LNCaP clone FGC (cell line): ENCODE data around the gene HYAL4.

Source experiments
- DNase-seq: peaks from one replicate; pipeline ENCODE4 v3.0.0-alpha.2; 2011; ENCODE audit warnings: low read depth
- H3K4me3 ChIP-seq: 2 replicates; pipeline ENCODE4 v1.5.1; 2011; ENCODE audit warnings: mild to moderate bottlenecking, low read depth, low read length, control low read depth
- TF ChIP-seq, protein P1 (sequence below): IDR thresholded peaks from 2 replicates; pipeline ENCODE4 v1.5.1; 2012; ENCODE audit warnings: mild to moderate bottlenecking; ENCODE audit not compliant: control insufficient read depth, insufficient read depth; ENCODE audit errors: extremely low read depth

The HYAL4 gene, protein sequence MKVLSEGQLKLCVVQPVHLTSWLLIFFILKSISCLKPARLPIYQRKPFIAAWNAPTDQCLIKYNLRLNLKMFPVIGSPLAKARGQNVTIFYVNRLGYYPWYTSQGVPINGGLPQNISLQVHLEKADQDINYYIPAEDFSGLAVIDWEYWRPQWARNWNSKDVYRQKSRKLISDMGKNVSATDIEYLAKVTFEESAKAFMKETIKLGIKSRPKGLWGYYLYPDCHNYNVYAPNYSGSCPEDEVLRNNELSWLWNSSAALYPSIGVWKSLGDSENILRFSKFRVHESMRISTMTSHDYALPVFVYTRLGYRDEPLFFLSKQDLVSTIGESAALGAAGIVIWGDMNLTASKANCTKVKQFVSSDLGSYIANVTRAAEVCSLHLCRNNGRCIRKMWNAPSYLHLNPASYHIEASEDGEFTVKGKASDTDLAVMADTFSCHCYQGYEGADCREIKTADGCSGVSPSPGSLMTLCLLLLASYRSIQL

DNA sequence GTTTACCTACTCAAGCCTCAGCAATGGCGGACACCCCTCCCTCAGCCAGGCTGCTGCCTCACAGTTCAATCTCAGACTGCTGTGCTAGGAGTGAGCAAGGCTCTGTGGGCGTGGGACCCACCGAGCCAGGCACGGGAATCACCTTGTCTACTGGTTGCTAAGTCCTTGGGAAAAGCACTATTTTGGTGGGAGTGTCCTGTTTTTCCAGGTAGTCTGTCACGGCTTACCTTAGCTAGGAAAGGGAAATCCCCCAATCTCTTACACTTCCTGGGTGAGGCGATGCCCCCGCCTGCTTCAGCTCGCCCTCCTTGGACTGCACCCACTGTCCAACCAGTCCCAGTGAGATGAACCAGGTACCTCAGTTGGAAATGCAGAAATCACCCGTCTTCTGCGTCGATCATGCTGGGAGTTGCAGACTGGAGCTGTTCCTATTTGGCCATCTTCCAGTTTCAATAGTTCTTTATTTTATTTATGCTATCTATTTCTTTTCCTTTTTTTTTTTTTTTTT is at the start of gene HYAL4:
HYAL4 (plus strand) TSS at position 458 of the 508 bp plus-strand sequence. CDS start 23,105 bp downstream, outside the sequence.
- TF ChIP-seq, protein P1, sequence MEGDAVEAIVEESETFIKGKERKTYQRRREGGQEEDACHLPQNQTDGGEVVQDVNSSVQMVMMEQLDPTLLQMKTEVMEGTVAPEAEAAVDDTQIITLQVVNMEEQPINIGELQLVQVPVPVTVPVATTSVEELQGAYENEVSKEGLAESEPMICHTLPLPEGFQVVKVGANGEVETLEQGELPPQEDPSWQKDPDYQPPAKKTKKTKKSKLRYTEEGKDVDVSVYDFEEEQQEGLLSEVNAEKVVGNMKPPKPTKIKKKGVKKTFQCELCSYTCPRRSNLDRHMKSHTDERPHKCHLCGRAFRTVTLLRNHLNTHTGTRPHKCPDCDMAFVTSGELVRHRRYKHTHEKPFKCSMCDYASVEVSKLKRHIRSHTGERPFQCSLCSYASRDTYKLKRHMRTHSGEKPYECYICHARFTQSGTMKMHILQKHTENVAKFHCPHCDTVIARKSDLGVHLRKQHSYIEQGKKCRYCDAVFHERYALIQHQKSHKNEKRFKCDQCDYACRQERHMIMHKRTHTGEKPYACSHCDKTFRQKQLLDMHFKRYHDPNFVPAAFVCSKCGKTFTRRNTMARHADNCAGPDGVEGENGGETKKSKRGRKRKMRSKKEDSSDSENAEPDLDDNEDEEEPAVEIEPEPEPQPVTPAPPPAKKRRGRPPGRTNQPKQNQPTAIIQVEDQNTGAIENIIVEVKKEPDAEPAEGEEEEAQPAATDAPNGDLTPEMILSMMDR = no peak
- H3K4me3 ChIP-seq = no peak within 1 kb of the TSS
- no peak for DNase-seq

DNA sequence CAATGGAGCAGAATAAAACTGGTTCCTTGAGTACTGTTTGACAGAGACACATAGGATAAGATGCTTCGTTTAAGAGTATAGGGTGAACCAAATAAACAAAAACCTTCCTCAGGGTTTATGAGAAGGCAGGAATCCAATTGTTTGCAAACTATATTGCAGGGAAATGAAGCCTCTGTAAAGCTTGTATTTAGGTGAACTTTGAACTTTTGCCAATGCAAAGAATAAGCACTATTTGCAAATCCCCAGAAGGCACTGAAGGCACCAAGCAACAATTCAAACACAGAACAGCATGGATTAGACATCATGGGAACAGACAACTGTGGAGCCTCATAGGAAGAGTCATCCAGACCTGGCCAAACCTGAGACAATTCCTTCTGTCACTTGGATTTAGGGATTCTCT is 49.1 kb upstream of the HYAL4 start:
- TF ChIP-seq, protein P1 = no peak
- peak; percentile 90 for DNase-seq
- no peak overlapping the region for H3K4me3 ChIP-seq

GRCh38 chr7:123796568-123796967 is 48.4 kb upstream of the HYAL4 start:
- TF ChIP-seq, protein P1 = no peak
- DNase-seq = no peak

DNA sequence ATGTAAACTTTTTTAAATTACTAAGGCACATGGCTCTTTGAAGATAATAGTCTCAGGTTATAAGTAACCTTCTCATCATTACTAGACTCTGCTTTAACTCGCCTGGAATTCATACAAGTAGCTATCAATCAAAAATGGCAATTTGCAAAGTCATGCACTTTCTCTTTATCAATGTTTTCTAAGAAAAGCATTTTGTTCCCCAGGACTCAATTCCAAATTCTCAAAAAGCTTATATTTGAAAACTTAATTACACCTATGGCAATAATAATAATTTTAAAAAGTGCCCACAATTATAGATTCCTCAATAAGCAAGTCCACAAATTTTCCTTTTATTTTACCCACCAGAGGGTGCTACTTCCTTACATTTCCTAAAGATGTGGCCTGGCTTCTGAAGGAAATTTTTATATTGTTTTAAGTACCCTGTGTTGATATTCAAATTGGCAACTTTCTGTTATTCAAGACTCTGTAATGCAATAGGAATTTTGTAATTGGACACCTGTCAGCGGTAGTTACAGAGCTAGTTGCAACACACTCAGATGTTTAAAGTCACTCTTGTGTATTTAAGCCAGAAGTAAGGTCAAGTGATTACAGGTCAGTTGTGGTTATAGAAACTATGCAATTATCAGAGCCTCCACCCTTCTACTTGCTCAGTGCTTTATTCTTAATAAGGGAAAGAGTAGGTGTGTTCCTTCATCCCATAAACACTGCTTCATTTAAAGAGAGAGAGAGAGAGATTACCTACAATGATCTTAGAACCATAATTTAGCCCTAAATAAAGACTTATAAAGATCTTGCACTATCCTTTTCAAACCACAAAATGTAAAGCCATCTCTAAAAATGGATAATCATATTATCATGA is 47.1 kb upstream of the HYAL4 start:
- no peak overlapping the region for H3K4me3 ChIP-seq
- TF ChIP-seq, protein P1 = peak; percentile 45
- DNase-seq = peak; percentile 90

More at GRCh38 chr7:123796568-123796967, 48.4 kb upstream of the HYAL4 start:
- no peak overlapping the region for H3K4me3 ChIP-seq

GRCh38 chr7:123798532-123799188 is 46.3 kb upstream of the HYAL4 start:
- DNase-seq = no peak
- no peak overlapping the region for H3K4me3 ChIP-seq
- TF ChIP-seq, protein P1 = no peak

- no peak overlapping the region for H3K4me3 ChIP-seq
- TF ChIP-seq, protein P1 = no peak
- no peak for DNase-seq
Measured at GRCh38 chr7:123802249-123802648, 42.7 kb upstream of the HYAL4 start.
